Measurements from ENCODE around the gene ZNF408. TPM values are rescaled to one million over a fixed set of nuclear protein-coding genes. Genes with fewer than 3 reads are reported as not detected.

The ZNF408 gene
- total RNA-seq, 2 experiments from 2014 or later = 15.8 to 16.1 TPM

DNA sequence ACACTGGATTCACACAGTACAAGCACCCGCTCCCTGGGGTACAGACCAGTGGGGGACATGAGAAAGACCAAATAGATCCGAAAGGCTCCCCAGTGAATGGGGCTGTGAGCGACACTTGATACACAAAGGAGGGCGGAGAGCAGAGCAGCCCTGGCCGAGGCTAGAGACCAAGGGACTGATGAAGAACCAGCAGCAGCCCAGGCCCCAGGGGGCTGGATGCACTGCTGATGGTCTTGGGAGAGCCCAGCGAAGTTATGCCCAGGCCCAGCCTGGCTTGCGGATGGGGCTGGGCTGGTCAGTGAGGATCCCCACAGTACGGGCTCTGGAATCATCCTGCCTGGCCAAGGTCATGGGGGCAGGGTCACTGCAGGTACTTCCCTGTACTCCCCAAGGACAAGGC, 23.7 kb upstream of the ZNF408 start:
- ATAC-seq (no peak), DNase-seq (no peak)
- Mint-ChIP-seq H3K4me3 (no peak overlapping the region), H3K36me3 (ENCODE audit: low read depth) (peaks cover 48% of the 10 kb centered on the region), H3K9me3 (ENCODE audit: insufficient read depth) (no peaks in the 10 kb centered on the region), H3K27ac (peak overlapping the region; percentile 24), H3K4me1 (ENCODE audit: low read depth) (peaks cover 45% of the 10 kb centered on the region), H3K27me3 (ENCODE audit: low read depth) (no peaks in the 10 kb centered on the region)
- ChIA-PET CTCF (no interaction called here), POLR2A (no interaction called here)

DNA sequence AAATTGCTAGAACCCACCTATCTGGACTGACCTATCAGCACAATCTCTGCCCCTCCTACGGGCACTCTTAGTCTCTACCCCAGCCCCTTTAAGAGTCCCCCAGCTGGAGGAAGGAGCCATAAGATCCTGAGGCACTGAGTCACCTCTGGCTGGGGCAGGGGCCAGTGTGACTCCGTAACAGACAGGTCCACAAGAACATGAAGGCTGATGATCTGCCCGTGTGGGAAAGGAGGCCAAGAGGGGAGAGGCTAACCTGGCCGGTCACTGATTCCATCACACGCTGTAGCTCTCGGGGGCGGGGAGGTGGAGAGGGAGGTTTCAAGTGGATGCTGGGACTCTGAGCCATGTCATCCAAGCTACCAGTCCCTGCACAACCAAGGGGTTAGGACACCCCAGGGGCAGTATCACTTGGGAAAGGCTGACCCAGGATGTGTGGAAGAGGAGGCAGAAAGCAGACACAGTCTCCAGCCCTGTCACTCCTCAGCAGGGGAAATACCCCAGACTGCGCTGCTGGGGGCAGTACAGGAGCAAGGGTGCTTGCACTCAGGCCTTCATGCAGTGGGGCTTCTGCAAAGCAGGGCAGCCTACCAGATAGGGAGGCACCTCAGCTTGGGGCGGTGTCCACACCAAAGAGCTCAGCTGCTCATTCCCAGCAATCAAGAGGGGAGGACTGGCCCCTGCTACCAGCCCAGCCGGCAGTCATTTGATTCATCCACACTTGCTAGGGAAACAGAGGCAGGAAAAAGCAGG, 22.7 kb upstream of the ZNF408 start:
- ATAC-seq = no peak
- Mint-ChIP-seq H3K4me3 (no peak overlapping the region), H3K27ac (peak overlapping the region; percentile 23), H3K36me3 (ENCODE audit: low read depth) (peaks cover 40% of the 10 kb centered on the region), H3K9me3 (ENCODE audit: insufficient read depth) (no peaks in the 10 kb centered on the region), H3K27me3 (ENCODE audit: low read depth) (no peaks in the 10 kb centered on the region), H3K4me1 (ENCODE audit: low read depth) (peaks cover 36% of the 10 kb centered on the region)
- ChIA-PET CTCF (interaction anchor here (0.7 kb wide), 1 partner anchor 190 kb away, joined by 3 read pairs; no protein-coding TSS in a partner anchor), POLR2A (interaction anchor here (1.5 kb wide), 1 partner anchor 22 kb away, joined by 5 read pairs; the partner anchor contains the start of genes ARHGAP1 and ZNF408)
- DNase-seq = no peak

DNA sequence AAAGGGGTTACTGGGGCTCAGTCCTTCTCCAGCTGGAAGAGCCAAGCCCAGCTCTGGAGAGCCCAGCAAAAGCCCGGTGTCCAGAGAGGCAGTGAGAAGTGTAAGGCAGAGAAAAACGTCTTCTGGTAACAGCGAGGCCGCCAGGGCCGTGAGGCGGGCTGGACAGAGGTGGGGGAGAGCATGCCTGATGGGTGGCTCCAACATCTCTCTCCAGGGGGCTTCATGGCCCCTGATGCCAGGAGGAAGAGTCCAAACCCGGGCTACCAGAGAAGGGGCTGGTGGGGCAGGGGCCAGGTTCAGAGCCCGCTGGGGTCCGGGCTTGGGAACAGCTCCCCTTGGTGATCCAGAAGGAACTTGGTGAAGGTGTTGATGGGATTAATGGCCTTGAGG, 22.1 kb upstream of the ZNF408 start:
- ChIA-PET POLR2A (interaction anchor here (1.5 kb wide), 1 partner anchor 22 kb away, joined by 5 read pairs; the partner anchor contains the start of genes ARHGAP1 and ZNF408), CTCF (interaction anchor here (0.7 kb wide), 1 partner anchor 191 kb away, joined by 3 read pairs; no protein-coding TSS in a partner anchor)
- Mint-ChIP-seq H3K36me3 (ENCODE audit: low read depth) (peaks cover 36% of the 10 kb centered on the region), H3K4me3 (no peak overlapping the region), H3K4me1 (ENCODE audit: low read depth) (peaks cover 33% of the 10 kb centered on the region), H3K27me3 (ENCODE audit: low read depth) (no peaks in the 10 kb centered on the region), H3K27ac (no peak overlapping the region), H3K9me3 (ENCODE audit: insufficient read depth) (no peaks in the 10 kb centered on the region)
- ATAC-seq = no peak
- DNase-seq = no peak

DNA sequence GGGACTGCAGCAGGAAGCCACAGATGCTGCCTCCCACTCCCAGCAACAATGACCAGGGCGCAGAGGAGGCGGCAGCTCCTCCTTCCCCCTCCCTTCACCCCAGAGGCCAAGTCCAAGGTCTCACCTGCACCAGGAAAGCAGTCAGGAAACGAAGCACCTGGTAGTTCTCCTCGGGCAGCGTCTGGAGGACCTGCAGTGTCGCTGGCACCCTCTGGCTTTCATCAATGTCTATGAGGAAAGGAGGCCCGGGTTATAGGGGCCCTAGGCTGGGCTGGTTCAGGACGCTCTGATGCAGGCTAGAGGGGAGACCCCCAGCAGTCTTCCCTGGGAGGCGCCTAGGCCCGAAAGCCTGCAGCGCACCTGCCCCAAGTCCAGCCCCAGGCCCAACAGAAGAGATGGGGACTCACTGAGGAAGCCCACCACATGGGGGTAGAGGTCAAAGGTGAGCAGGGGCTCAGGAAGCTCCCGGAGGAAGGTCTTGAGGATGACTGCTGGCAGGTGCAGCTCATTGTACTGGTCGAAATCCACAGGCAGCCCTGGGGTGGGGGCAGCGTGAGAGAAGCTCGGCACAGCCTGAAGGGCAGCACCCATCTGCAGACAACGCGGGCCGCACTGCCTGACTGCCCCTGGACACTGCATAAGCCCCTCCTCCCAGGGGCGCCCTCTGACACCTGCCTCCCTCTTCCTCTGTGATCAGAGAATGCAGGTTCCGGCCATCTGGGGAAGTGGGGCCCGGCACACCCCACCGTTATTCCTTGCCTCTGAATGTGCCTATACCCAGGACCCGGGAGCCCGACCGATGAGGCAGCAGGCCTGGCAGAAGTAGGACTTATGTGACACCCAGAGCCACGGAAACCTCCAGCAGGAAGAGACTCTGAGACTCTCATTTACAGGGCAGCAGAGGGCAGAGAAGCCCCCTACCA, 21.3 kb upstream of the ZNF408 start:
- Mint-ChIP-seq H3K4me1 (ENCODE audit: low read depth) (peaks cover 28% of the 10 kb centered on the region), H3K27ac (no peak overlapping the region), H3K36me3 (ENCODE audit: low read depth) (peaks cover 38% of the 10 kb centered on the region), H3K9me3 (ENCODE audit: insufficient read depth) (no peaks in the 10 kb centered on the region), H3K4me3 (no peak overlapping the region), H3K27me3 (ENCODE audit: low read depth) (no peaks in the 10 kb centered on the region)
- DNase-seq (no peak), ATAC-seq (no peak)
- POLR2A ChIA-PET = interaction anchor here (1.5 kb wide), 1 partner anchor 21 kb away, joined by 5 read pairs; the partner anchor contains the start of genes ARHGAP1 and ZNF408
- CTCF ChIA-PET = no interaction called here

DNA sequence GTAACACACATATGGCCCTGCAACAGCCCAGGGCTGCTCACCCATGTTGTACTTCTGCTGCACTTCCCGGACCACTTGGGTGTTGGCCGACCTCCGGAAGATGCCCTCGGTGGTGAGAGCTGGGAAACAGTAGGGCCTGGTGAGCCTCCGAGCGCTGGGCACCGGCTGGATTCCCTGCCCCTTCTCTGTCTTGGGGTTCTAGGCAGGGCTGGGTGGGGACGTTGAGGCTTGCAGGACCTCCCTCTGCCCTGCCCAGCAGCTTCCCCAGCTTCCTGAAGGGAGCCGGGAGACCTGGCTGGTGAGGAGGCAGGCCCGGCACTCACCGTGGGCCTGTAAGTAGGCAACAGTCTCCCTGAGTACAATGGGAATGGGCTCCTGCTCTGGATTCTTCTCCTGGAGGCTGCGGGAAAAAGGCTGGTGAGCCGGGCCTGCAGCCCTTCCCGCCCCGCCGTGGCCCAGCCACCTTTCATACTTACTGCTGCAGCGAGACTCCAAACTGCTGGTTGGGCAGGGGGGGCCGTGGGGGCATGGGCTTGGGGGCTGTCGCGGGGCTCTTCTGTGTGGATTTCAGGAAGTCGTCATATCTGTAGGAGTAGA, 20.6 kb upstream of the ZNF408 start:
- CTCF ChIA-PET = no interaction called here
- no peaks in the 10 kb centered on the region for H3K27me3 Mint-ChIP-seq (ENCODE audit: low read depth)
- H3K36me3 Mint-ChIP-seq (ENCODE audit: low read depth) = peaks cover 36% of the 10 kb centered on the region
- no peak overlapping the region for H3K27ac Mint-ChIP-seq
- H3K4me1 Mint-ChIP-seq (ENCODE audit: low read depth) = peaks cover 20% of the 10 kb centered on the region
- H3K4me3 Mint-ChIP-seq = no peak overlapping the region
- DNase-seq = no peak
- H3K9me3 Mint-ChIP-seq (ENCODE audit: insufficient read depth) = no peaks in the 10 kb centered on the region
- POLR2A ChIA-PET = no interaction called here
- no peak for ATAC-seq

DNA sequence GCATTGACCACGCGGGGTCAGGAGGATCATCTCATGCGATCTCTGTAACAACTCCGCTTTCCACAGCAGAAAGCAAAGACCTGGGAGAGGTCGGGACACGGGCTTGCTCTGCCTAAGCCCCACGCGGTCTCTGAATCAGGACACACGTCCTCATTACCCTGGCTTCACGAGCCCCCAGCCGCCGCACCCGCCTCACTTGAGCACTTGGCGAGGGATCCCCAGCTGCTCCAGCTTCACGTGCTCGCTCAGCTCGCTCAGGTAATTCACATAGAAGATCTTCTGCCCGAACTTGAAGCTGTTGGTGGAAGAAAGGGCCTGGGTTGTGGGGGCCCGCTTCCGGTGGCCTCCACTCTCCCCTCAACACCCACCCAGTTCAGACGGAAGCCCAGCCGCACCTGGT, 20.0 kb upstream of the ZNF408 start:
- ATAC-seq (no peak), DNase-seq (no peak)
- no peaks in the 10 kb centered on the region for H3K9me3 Mint-ChIP-seq (ENCODE audit: insufficient read depth)
- H3K4me1 Mint-ChIP-seq (ENCODE audit: low read depth) = peaks cover 15% of the 10 kb centered on the region
- ChIA-PET POLR2A (no interaction called here), CTCF (no interaction called here)
- no peak overlapping the region for H3K27ac Mint-ChIP-seq
- H3K36me3 Mint-ChIP-seq (ENCODE audit: low read depth) = peaks cover 35% of the 10 kb centered on the region
- no peaks in the 10 kb centered on the region for H3K27me3 Mint-ChIP-seq (ENCODE audit: low read depth)
- H3K4me3 Mint-ChIP-seq = no peak overlapping the region

DNA sequence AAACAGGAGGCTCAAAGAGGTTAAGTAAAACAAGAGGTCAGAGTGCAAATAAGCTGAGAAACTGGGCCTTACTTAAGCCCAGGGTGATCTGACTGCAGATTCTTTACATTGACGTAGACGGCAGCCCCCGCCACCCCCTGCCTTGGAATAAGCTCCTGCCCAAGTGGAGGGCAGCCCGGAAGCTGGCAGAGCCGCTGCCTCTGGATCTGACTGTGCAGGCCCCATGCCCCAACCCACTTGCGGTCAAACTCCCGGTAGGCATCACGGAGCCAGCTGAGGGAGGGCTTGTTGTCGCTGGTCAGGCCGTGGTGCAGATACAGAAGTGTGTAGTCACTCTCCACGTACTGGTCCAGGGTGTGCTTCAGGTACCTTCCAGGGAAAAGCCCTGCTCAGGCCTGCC, 19.0 kb upstream of the ZNF408 start:
- Mint-ChIP-seq H3K4me3 (no peak overlapping the region), H3K27me3 (ENCODE audit: low read depth) (no peaks in the 10 kb centered on the region), H3K36me3 (ENCODE audit: low read depth) (peaks cover 35% of the 10 kb centered on the region), H3K9me3 (ENCODE audit: insufficient read depth) (no peaks in the 10 kb centered on the region), H3K27ac (no peak overlapping the region), H3K4me1 (ENCODE audit: low read depth) (peaks cover 9% of the 10 kb centered on the region)
- ChIA-PET CTCF (no interaction called here), POLR2A (no interaction called here)
- no peak for ATAC-seq
- DNase-seq = no peak

DNA sequence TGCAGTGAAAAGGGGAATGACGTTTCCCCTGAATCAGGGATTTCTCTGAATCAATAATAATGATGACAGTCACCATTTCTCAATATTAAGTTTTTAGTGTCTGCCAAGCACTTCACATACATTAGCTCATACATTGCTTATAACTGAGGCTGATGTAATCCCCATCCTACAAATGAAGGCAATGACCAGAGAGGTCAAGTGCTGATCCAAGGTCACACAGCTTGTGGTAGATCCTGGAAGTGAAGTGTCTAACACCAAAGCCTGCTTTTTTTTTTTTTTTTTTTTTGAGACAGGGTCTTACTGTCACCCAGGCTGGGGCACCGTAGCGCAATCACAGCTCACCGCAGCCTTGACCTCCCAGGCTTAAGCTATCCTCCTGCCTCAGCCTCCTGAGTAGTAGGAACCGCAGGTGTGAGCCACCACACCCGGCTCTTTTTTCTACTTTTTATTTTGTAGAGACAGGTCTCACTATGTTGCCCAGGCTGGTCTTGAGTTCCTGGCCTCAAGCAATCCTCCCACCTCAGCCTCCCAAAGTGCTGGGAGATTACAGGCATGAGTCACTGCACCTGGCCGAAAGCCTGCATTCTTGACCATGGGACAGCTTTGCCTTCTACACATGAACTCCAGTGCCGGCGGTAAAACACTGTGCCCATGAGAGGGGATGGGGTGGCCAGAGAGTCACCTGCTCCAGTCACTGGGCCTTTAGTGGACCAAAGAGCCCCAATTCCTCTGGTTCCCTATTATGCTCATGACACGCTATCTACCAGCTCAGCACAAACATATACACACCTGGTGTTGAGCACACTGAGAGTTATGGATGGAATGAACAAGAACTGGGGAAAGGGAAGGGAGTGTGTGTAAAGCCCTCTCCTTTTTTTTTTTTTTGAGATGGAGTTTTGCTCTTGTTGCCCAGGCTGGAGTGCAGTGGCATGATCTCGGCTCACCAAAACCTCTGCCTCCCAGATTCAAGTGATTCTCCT, 17.8 kb upstream of the ZNF408 start:
- CTCF ChIA-PET = no interaction called here
- Mint-ChIP-seq H3K4me1 (ENCODE audit: low read depth) (peaks cover 3% of the 10 kb centered on the region), H3K36me3 (ENCODE audit: low read depth) (peaks cover 36% of the 10 kb centered on the region), H3K27ac (no peak overlapping the region), H3K9me3 (ENCODE audit: insufficient read depth) (no peaks in the 10 kb centered on the region), H3K4me3 (no peak overlapping the region), H3K27me3 (ENCODE audit: low read depth) (no peaks in the 10 kb centered on the region)
- DNase-seq (no peak), ATAC-seq (no peak)
- POLR2A ChIA-PET = interaction anchor here (1.2 kb wide), 1 partner anchor 17 kb away, joined by 6 read pairs; the partner anchor contains the start of genes ARHGAP1 and ZNF408

DNA sequence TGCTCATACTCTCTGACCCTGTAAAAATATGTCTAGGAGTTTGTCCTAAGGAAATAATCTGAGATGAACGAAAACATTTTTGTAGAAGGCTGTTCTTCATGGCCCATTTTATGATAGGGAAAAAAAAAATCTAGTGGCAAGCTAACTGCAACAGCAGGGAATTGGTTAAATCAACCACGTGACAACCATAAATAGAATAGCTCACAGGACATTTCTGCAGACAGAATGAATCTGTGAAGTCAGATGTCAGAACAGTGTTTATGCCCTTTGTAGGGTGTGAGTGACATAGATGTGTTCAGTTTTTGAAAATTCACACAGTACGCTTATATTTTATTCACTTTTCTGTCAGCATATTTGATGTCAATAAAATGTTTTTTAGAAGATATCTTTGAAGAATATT, 16.5 kb upstream of the ZNF408 start:
- Mint-ChIP-seq H3K36me3 (ENCODE audit: low read depth) (peaks cover 35% of the 10 kb centered on the region), H3K4me1 (ENCODE audit: low read depth) (peaks cover 5% of the 10 kb centered on the region), H3K27me3 (ENCODE audit: low read depth) (no peaks in the 10 kb centered on the region), H3K27ac (no peak overlapping the region), H3K4me3 (no peak overlapping the region), H3K9me3 (ENCODE audit: insufficient read depth) (no peaks in the 10 kb centered on the region)
- ChIA-PET CTCF (no interaction called here), POLR2A (interaction anchor here (1.2 kb wide), 1 partner anchor 16 kb away, joined by 6 read pairs; the partner anchor contains the start of genes ARHGAP1 and ZNF408)
- no peak for DNase-seq
- no peak for ATAC-seq

DNA sequence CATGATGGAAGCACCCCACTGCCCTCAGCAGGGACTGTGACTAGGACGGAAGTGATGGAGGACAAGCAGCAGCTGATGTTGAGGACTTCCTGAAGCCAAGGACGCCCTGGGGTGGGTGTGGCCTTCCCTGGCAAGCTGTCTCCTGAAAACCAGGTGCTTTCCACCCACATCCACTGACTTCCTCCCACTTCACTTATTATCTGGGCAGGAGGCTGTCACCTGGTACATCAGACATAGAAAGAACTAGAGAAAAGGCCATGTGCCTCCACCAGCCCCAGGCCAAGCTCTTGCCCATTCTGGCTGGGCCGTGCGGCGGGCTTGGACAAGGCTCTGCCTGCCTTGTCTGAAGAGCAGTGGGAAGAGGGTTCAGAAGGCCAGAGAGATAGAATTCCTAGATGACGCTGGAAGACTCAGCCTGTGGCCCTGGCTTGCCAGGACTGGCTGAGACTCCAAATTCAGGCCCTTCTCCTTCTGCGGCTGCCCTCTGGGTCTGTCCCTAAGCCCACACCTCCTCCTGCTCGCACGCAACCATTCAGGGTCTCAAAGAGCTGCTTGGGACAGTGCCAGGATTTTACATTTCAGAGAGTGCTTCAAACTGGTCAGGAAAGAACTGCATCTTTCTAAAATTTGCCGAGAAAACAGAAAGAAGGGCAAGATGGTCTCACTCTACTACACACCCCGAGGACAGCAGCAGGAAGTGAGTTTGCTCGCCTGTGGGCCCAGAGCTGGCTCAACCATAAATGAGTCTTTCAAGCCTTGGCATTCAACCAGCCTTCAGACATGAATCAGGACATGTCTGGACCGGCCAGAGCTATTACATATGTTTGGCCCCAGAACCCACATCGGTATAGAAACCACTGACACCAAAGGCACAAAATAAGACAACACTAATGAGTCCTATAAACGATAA, 13.7 kb upstream of the ZNF408 start:
- peaks cover 31% of the 10 kb centered on the region for H3K36me3 Mint-ChIP-seq (ENCODE audit: low read depth)
- no peaks in the 10 kb centered on the region for H3K27me3 Mint-ChIP-seq (ENCODE audit: low read depth)
- ChIA-PET POLR2A (interaction anchor here (0.5 to 1.3 kb wide), 2 partner anchors 13 to 93 kb away, joined by 3 to 6 read pairs; partner anchors contain the start of genes ARHGAP1 and ZNF408), CTCF (interaction anchor here (1.2 kb wide), 1 partner anchor 17 kb away, joined by 5 read pairs; no protein-coding TSS in a partner anchor)
- DNase-seq = no peak
- no peak overlapping the region for H3K4me3 Mint-ChIP-seq
- no peak for ATAC-seq
- H3K27ac Mint-ChIP-seq = no peak overlapping the region
- no peaks in the 10 kb centered on the region for H3K9me3 Mint-ChIP-seq (ENCODE audit: insufficient read depth)
- peaks cover 5% of the 10 kb centered on the region for H3K4me1 Mint-ChIP-seq (ENCODE audit: low read depth)
